HepG2 (cell line): ENCODE measurements around the gene RAB18. TPM values are rescaled to one million over a fixed set of nuclear protein-coding genes. Genes with fewer than 3 reads are reported as not detected.
A peak's percentile ranks its signal among the peaks of the same experiment; 100 is the strongest.
"Not testable (repeated sequence)": the region's sequence is repeated elsewhere in the genome, so short reads cannot be mapped to it uniquely, and the experiment has no call there.

ENCODE experiments used
- ATAC-seq: fragments of 200-7000 bp; cut with Tn5 transposase; 3 replicates; pipeline ENCODE4 v1.9.1; 2020; ENCODE audit warnings: mild to moderate bottlenecking, moderate library complexity
- BruUV-seq: library from RNA; stranded (reverse); fragments of 400-500 nt; replicated peaks from 2 replicates; lab custom pipeline; 2021; lab: Mats Ljungman, UMichigan
- CTCF ChIA-PET: fragments of 300-600 bp; formaldehyde crosslinking; extraction: SDS; loops from one replicate; lab custom pipeline; 2021; ENCODE audit warnings: low total read pairs, inconsistent platforms, low intra/inter-chr PET ratio; lab: Yijun Ruan, JAX
- POLR2A ChIA-PET: fragments of 350-600 bp; sonication (Branson Sonifier 250); formaldehyde crosslinking; loops from one replicate; lab custom pipeline; 2020; ENCODE audit warnings: antibody characterized with exemption, inconsistent platforms; lab: Yijun Ruan, JAX
- DNase-seq: peaks from one replicate; pipeline ENCODE4 v3.0.0-alpha.2; 2015; ENCODE audit warnings: low spot score
- FAIRE-seq: peaks from 3 replicates; lab custom pipeline; 2011; peaks lifted over from hg19 to GRCh38; lab: Jason Lieb, UNC
- H2AFZ ChIP-seq: one replicate; pipeline ENCODE4 v1.6.1; 2011; ENCODE audit warnings: low read length, inconsistent platforms
- H3K27ac ChIP-seq: fragments of 300-600 bp; 3 replicates; pipeline ENCODE4 v1.8.0; 2011; ENCODE audit warnings: mixed run types, mild to moderate bottlenecking, mixed read lengths, low read length, inconsistent platforms; ENCODE audit not compliant: insufficient read depth; ENCODE audit errors: extremely low read length
- H3K27me3 ChIP-seq, 2 experiments: fragments of 200-600 bp in 1 of 2; 2 replicates in 1 of 2; 3 replicates in 1 of 2; pipeline versions ENCODE4 v1.6.0 to v1.8.0; 2011; ENCODE audit warnings: low read length in 2 of 2, mild to moderate bottlenecking in 2 of 2, moderate library complexity in 2 of 2, inconsistent platforms in 1 of 2; ENCODE audit not compliant: insufficient read depth in 2 of 2, control insufficient read depth in 1 of 2
- H3K36me3 ChIP-seq, 2 experiments: fragments of 200-600 bp in 1 of 2; replicated peaks in 1 of 2; 2 replicates in 1 of 2; 3 replicates in 1 of 2; pipeline versions ENCODE4 v1.5.1 to v1.8.0; 2011; ENCODE audit warnings: low read length in 2 of 2, inconsistent platforms in 1 of 2; ENCODE audit not compliant: insufficient read depth in 2 of 2, control insufficient read depth in 1 of 2
- H3K4me1 ChIP-seq: 2 replicates; pipeline ENCODE4 v1.5.1; 2012; ENCODE audit warnings: low read length, inconsistent platforms; ENCODE audit not compliant: insufficient read depth
- H3K4me2 ChIP-seq: 2 replicates; pipeline ENCODE4 v1.6.0; 2011; ENCODE audit warnings: low read depth, low read length, inconsistent platforms
- H3K4me3 ChIP-seq, 3 experiments: fragments of 200-600 bp in 1 of 3; sonication (generic), shearing (Covaris generic) in 1 of 3; replicated peaks in 1 of 3; 2 replicates each; pipeline ENCODE4 v1.5.1; 2011 to 2016; ENCODE audit warnings: low read length in 3 of 3, inconsistent platforms in 2 of 3, low read depth in 2 of 3, mild to moderate bottlenecking in 2 of 3, control low read depth in 1 of 3, mixed read lengths in 1 of 3; ENCODE audit not compliant: insufficient read depth in 1 of 3
- H3K79me2 ChIP-seq: one replicate; pipeline ENCODE4 v1.6.1; 2011; ENCODE audit warnings: low read length, inconsistent platforms; ENCODE audit not compliant: insufficient read depth
- H3K9ac ChIP-seq: 2 replicates; pipeline ENCODE4 v1.6.0; 2011; ENCODE audit warnings: mild to moderate bottlenecking, low read depth, low read length, inconsistent platforms; ENCODE audit not compliant: insufficient read depth
- H3K9me3 ChIP-seq: 2 replicates; pipeline ENCODE4 v1.5.1; 2012; ENCODE audit warnings: mild to moderate bottlenecking, low read length
- H4K20me1 ChIP-seq: 2 replicates; pipeline ENCODE4 v1.6.0; 2011; ENCODE audit warnings: inconsistent platforms, mild to moderate bottlenecking, low read length, moderate library complexity; ENCODE audit not compliant: insufficient read depth
- CBFB ChIP-seq: sonication (generic); formaldehyde crosslinking; IDR thresholded peaks from 2 replicates; pipeline ENCODE4 v1.4.0; 2020; ENCODE audit warnings: missing genetic modification reagents
- MAZ ChIP-seq, 2 experiments: sonication (generic) in 1 of 2; formaldehyde crosslinking in 1 of 2; IDR thresholded peaks; 2 replicates each; pipeline versions ENCODE4 v1.5.0 to v1.6.1; 2012 to 2020; ENCODE audit warnings: low read depth in 2 of 2, mild to moderate bottlenecking in 2 of 2, borderline replicate concordance in 1 of 2, improper control_type of control experiment in 1 of 2, low read length in 1 of 2, missing genetic modification reagents in 1 of 2, moderate library complexity in 1 of 2
- SIN3A ChIP-seq: IDR thresholded peaks from 2 replicates; pipeline ENCODE4 v1.6.1; 2011; ENCODE audit warnings: low read depth, mild to moderate bottlenecking, control low read depth, low read length, borderline replicate concordance
- TP53 ChIP-seq: sonication (generic); formaldehyde crosslinking; conservative IDR thresholded peaks from 2 replicates; pipeline ENCODE4 v1.4.0; 2020; ENCODE audit warnings: missing genetic modification reagents
- ZNF101 ChIP-seq: sonication (generic); formaldehyde crosslinking; IDR thresholded peaks from 2 replicates; pipeline ENCODE4 v1.4.0; 2020; ENCODE audit warnings: mild to moderate bottlenecking, low read depth, missing genetic modification reagents, borderline replicate concordance
- ZNF446 ChIP-seq: sonication (generic); formaldehyde crosslinking; IDR thresholded peaks from 2 replicates; pipeline ENCODE4 v1.5.0; 2020; ENCODE audit warnings: mild to moderate bottlenecking, missing genetic modification reagents
- ZNF790 ChIP-seq: sonication (generic); formaldehyde crosslinking; IDR thresholded peaks from 2 replicates; pipeline ENCODE4 v1.8.0; 2022; ENCODE audit warnings: missing genetic modification reagents, mild to moderate bottlenecking, borderline replicate concordance
- WGBS: methylation state at CpG from one replicate; pipeline ENCODE4 v1.1.6; 2017; ENCODE audit warnings: low lambda C conversion rate; 5-methylcytosine and 5-hydroxymethylcytosine counted together
- in situ Hi-C: cut with HindIII; loops from 2 replicates; pipeline ENCODE4 v1.10.0; 2017; ENCODE audit warnings: low pct_unique_long_range_greater_than_20kb; ENCODE audit not compliant: extremely low pct_ligation_motif_present
- intact Hi-C: fragments of 100-400 bp; cut with micrococcal nuclease; formaldehyde crosslinking; loops from one replicate; pipeline ENCODE4 v1.10.0; 2022; ENCODE audit not compliant: unreplicated experiment
- polyA plus RNA-seq, 8 experiments: library from polyadenylated mRNA; depleted of rRNA in 3 of 8; stranded (reverse) in 7 of 8; unstranded in 1 of 8; fragments of >200 nt; fragmentation: Illumina TruSeq in 4 of 8; extraction: Trizol in 4 of 8; gene quantifications; 2 replicates each; pipeline versions ENCODE4 v1.2.1 to v1.2.3, GENCODE V29; 2011 to 2016; ENCODE audit warnings: low read depth in 4 of 8, missing spikeins in 1 of 8, mixed read lengths in 1 of 8; ENCODE audit not compliant: insufficient read depth in 1 of 8
- total RNA-seq, 5 experiments: library from RNA; depleted of rRNA; stranded (reverse); fragments of >200 nt; fragmentation: Illumina TruSeq; extraction: Trizol; gene quantifications; 2 replicates each; pipeline ENCODE4 v1.2.3, GENCODE V29; 2016; ENCODE audit warnings: low read depth in 1 of 5
- TF ChIP-seq, protein P1 (sequence below): sonication (generic); formaldehyde crosslinking; IDR thresholded peaks from 2 replicates; pipeline ENCODE4 v1.5.0; 2020; ENCODE audit warnings: mild to moderate bottlenecking, missing genetic modification reagents

Gene RAB18
- total and polyA plus RNA-seq, 2 of the 13 experiments (the other 11 are each of a cell fraction or from before 2014, with no cell fraction given), result 22.3 to 69.1 TPM

DNA sequence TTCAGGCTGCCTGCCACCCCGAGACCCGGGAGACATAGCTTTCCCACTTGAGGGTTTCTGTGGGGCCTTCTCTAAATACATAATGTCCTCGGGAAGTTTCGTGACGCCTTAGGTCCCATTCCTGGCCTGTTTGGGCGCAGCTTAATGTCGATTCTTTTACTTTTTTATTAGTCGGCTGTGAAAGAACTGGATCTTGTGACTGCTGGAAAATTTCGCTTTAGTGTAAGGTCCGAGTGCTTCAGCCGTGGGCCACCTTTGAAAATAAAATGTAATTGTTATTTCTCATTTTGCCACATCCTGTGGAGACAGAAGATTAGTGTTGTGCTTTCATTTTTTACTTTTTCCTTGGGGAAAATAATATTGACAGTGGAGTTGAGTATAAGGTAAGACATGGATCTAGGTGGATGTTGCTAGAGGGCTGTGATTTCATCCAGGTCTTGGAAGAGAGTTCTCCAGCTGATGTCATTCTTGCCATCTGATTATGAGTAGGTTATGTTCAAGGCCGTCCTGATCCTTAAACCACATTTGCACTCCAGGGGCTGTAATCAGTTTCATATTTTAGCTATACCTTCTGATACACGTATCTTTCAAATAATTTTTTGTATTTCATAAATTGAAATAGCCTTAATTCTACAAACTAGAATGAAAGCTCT is 830 bp downstream of the RAB18 start:
- no peak for DNase-seq
- no peak for FAIRE-seq
- WGBS, result 3% methylated on average over 11 of the region's 13 CpGs
- no peak for ATAC-seq
- peak overlapping the region; percentile 90 for H3K9ac ChIP-seq
- POLR2A ChIA-PET, result interaction anchor here (1.1 to 1.8 kb wide), 2 partner anchors 264 to 807 kb away, joined by 3 to 5 read pairs; partner anchors contain the start of genes ACBD5 and PDSS1
- H2AFZ ChIP-seq, result no peak overlapping the region
- H3K4me2 ChIP-seq, result peak overlapping the region; percentile 88
- no peaks in the 10 kb centered on the region for H3K9me3 ChIP-seq
- H3K27ac ChIP-seq, result peak overlapping the region; percentile 74
- BruUV-seq, result no TSS peak
- CTCF ChIA-PET, result no interaction called here
- no peaks in the 10 kb centered on the region for H3K27me3 ChIP-seq
- intact Hi-C loops, result loop anchor here (10.0 kb wide), 1 partner anchor 260 kb away; the partner anchor contains the start of gene ACBD5
- peaks cover 8% of the 10 kb centered on the region; the same call in 1 of the 2 replicates for H4K20me1 ChIP-seq
- TF ChIP-seq ZNF790 (CRISPR knock-in tag) (0 out of 2 replicates have a peak, but pooled peaks have one; percentile 48), ZNF101 (CRISPR knock-in tag) (no peak), MAZ (IDR thresholded peaks at IDR 0.05; ENCODE audit: borderline replicate concordance, low read depth, low read length) (no peak), MAZ (CRISPR knock-in tag; IDR thresholded peaks at IDR 0.05; ENCODE audit: low read depth) (0 out of 2 replicates have a peak, but pooled peaks have one; percentile 27), ZNF446 (CRISPR knock-in tag) (peak; percentile 36; the same call in 1 of the 2 replicates), SIN3A (peak; percentile 29; the same call in 1 of the 2 replicates), CBFB (CRISPR knock-in tag) (no peak), TP53 (CRISPR knock-in tag) (peak; percentile 6; the same call in 1 of the 2 replicates)
- TF ChIP-seq, protein P1, sequence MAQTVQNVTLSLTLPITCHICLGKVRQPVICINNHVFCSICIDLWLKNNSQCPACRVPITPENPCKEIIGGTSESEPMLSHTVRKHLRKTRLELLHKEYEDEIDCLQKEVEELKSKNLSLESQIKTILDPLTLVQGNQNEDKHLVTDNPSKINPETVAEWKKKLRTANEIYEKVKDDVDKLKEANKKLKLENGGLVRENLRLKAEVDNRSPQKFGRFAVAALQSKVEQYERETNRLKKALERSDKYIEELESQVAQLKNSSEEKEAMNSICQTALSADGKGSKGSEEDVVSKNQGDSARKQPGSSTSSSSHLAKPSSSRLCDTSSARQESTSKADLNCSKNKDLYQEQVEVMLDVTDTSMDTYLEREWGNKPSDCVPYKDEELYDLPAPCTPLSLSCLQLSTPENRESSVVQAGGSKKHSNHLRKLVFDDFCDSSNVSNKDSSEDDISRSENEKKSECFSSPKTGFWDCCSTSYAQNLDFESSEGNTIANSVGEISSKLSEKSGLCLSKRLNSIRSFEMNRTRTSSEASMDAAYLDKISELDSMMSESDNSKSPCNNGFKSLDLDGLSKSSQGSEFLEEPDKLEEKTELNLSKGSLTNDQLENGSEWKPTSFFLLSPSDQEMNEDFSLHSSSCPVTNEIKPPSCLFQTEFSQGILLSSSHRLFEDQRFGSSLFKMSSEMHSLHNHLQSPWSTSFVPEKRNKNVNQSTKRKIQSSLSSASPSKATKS (CRISPR knock-in tag), result 0 out of 2 replicates have a peak, but pooled peaks have one; percentile 1
- TF ChIP-seq, all 625 proteins: peak for 6
- Histone ChIP-seq H3K4me1 (peaks cover 27% of the 10 kb centered on the region), H3K4me3 (peak overlapping the region; percentile 82 to 97 (median 90)), H3K79me2 (peaks cover 49% of the 10 kb centered on the region), H3K36me3 (no peaks in the 10 kb centered on the region; a peak in 1 of 5 replicates)
- in situ Hi-C loops, result no loop called here

- Histone ChIP-seq H3K4me3 (peak overlapping the region; percentile 82 to 97 (median 90); a peak in 4 of 6 replicates), H3K4me2 (peak overlapping the region; percentile 88), H3K79me2 (peaks cover 49% of the 10 kb centered on the region), H3K4me1 (peaks cover 27% of the 10 kb centered on the region)
- intact Hi-C loops, result loop anchor here (10.0 kb wide), 1 partner anchor 261 kb away; the partner anchor contains the start of gene ACBD5
- BruUV-seq, H3K36me3 ChIP-seq, FAIRE-seq, ATAC-seq, H4K20me1 ChIP-seq, DNase-seq, H3K27me3 ChIP-seq, in situ Hi-C loops, H3K27ac ChIP-seq, CTCF ChIA-PET, H3K9me3 ChIP-seq, H2AFZ ChIP-seq, H3K9ac ChIP-seq: not testable (repeated sequence)
- 91% methylated on average over 15 of the region's 15 CpGs for WGBS
- POLR2A ChIA-PET, result interaction anchor here (1.8 kb wide), 1 partner anchor 808 kb away, joined by 5 read pairs; the partner anchor contains the start of gene PDSS1
Measured at GRCh38 chr10:27505537-27505936, 1.4 kb downstream of the RAB18 start.
